NCI-H146 treated with DMSO at 0.1 percent for 48 hours (cell line): ENCODE measurements around the gene CLTRN.
"Not testable (repeated sequence)": the region's sequence is repeated elsewhere in the genome, so short reads cannot be mapped to it uniquely, and the experiment has no call there.

Experiments
- DNase-seq: peaks from one replicate; lab custom pipeline; 2025; ENCODE audit not compliant: unreplicated experiment; lab: John Stamatoyannopoulos, UW

Gene CLTRN

GRCh38 chrX:15653961-15654360 lies 10.6 kb downstream of the CLTRN start:
- DNase-seq, result no peak

GRCh38 chrX:15647510-15647909 lies 17.1 kb downstream of the CLTRN start:
- DNase-seq, result not testable (repeated sequence)

- no peak for DNase-seq
These were observed 18.1 kb downstream of the CLTRN start for GRCh38 chrX:15646543-15646942.

DNA sequence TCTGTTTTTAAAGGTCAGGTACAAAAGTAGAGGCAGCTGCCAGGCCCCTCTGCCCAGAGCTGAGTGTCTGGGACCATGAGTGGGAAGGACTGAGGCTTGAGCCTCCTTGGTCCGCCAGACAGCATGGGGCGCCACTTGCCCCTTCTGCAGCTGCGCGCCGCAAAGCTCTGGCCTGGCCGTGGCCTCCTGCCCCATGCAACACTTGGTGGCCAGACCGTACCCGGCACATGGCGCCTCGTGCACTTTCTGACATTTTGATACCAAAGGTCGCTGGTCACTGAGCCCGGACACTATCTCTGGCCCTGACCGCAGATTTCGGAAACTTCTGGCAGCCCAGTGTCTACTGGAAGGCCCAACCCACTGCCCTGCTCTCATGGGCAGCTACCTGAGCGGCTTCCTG lies 18.6 kb downstream of the CLTRN start:
- DNase-seq, result no peak

GRCh38 chrX:15645266-15645665 lies 19.3 kb downstream of the CLTRN start:
- DNase-seq, result no peak

- DNase-seq, result no peak
These were observed 20.1 kb downstream of the CLTRN start for GRCh38 chrX:15644560-15644872.

DNA sequence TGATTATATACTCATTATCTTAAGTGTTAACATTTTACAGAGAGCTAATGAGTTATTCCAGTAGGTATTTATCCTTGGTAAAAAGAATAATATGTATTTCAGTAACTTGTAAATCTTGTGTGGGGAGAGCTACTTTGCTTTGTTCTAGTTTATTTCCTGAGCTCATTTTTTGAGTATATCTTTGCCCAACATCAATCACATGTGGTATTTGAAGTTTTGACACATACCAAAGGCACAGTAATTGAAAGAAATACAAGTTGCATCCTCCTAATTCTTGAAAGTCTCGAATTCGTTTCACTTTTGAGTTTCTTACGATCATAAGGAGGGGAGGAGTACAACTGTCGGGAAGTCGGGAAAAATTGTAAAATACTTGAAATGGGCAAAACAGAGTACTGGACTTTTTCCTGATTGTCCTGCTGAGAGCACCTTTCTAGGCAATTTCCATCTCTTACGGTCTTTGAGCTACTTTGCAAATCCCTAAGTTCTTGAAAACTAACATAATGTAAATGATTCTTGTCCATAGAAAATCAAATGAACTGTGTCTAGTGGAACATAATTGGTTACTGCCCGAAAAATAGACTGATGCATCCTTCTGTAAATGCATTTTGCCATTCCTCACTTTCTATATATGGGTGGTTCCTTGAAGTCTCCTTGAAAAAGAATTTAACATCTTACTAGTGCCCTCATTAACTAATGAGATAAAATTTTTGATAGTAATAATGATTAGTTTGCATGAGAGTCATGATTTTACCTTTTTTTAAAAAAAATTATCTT lies 20.6 kb downstream of the CLTRN start:
- no peak for DNase-seq

- no peak for DNase-seq
These were observed 33.0 kb downstream of the CLTRN start for GRCh38 chrX:15631637-15632036.

DNA sequence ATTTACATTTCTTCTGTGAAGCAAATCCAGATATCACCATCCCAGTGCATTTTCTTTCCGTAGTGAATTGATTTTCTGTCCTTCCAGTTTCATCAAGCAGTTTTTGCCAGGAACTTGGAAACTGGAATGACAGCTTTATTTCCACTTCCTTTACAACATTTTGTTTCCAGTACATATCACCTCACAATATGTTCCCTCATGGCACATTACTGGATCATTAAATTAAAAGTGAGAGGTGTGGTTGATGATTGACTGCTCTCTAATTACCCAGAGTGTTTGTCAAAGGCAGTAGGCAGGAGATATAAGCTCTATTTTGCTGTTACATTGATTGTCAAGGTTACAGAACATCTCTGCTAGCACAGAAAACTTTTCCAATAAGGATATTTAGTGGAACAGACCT lies 41.6 kb downstream of the CLTRN start:
- DNase-seq, result no peak

DNA sequence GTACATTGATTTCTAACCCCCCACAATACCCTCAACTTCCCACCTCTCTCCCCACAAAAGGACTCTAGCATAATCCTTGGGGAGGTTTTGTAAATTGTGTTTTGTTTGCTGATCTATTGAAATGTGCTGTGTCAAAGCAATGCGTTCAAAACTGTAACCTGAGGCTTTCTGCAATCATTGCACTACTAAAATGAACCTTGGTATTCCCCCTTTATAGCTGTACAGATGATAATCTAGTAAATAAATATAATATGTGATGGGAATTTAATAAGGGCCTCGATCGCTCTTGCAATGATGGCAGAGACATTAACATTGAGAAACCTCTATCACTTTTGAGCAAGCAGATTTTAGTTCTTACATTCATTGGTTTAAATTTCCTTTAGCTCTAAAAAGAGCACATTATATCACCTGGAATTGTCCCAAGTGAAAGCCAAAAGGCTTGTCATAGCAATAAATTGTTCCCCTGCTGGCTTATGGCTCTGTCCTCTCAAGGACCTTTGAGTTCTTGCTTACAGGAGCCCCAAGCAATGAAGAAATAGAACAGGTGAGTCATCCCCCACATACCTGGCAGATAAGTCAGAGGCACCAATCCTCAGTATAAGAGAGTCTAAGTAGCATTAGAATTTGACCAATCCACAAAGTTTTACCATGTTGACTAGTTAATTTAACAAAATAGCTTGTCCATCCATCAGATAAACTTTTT lies 45.4 kb downstream of the CLTRN start:
- DNase-seq, result no peak

GRCh38 chrX:15617111-15617510 lies 47.5 kb downstream of the CLTRN start:
- DNase-seq, result no peak

GRCh38 chrX:15616531-15616930 lies 48.1 kb downstream of the CLTRN start:
- no peak for DNase-seq

DNA sequence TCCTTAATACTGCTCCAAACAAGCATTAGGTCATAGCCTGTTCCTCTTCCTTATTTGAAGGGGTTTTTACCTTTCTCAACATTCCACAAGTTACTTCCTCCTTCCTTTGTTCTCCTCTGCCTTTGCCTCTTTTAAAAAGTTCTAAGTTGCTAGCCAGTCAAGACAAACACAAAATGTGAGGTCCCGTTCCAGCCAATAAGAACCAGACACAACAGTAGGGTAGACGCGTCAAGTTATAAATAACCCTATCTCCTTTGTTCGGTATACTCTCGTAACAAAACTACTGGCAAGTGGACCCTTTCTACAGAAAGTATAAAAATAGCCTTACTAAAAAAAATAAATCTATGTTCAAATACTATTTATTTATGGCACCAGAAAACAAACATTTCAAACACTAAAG lies 57.5 kb downstream of the CLTRN start:
- DNase-seq, result no peak

- no peak for DNase-seq
These were observed 58.5 kb downstream of the CLTRN start for GRCh38 chrX:15606136-15606535.

- no peak for DNase-seq
These were observed 59.4 kb downstream of the CLTRN start for GRCh38 chrX:15605226-15605625.

- DNase-seq, result no peak
These were observed 61.8 kb downstream of the CLTRN start for GRCh38 chrX:15602761-15603160.

GRCh38 chrX:15601932-15602331 lies 62.7 kb downstream of the CLTRN start:
- no peak for DNase-seq

DNA sequence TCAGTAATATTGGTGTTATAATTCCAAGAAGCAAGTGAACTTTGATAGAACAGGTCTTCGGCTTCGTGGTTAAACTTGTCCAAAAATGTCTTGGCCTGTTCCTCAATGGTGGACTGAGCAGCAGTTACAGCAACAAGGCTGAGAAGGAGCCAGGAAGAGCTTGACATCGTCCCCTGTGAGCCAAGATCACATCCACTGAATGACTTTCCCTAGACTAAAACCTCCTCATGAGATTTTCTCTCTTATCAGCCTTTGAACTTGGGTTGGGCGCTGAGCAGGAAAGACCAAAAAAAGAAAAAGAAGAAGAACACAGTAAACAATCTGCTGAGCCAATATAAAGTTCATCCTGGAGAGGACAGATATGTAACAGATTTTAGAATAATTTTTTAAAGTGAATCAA lies 63.9 kb downstream of the CLTRN start, which contains the start of gene ACE2:
TSS of gene ACE2 (minus strand) at position 216 of the 400 bp plus-strand sequence. CDS start at position 167, 49 bp downstream.
- no peak for DNase-seq

GRCh38 chrX:15600049-15600448 lies 64.6 kb downstream of the CLTRN start:
- DNase-seq, result no peak

GRCh38 chrX:15599461-15599860 lies 65.1 kb downstream of the CLTRN start:
- DNase-seq, result no peak

- DNase-seq, result no peak
These were observed 66.6 kb downstream of the CLTRN start for GRCh38 chrX:15598026-15598425.

DNA sequence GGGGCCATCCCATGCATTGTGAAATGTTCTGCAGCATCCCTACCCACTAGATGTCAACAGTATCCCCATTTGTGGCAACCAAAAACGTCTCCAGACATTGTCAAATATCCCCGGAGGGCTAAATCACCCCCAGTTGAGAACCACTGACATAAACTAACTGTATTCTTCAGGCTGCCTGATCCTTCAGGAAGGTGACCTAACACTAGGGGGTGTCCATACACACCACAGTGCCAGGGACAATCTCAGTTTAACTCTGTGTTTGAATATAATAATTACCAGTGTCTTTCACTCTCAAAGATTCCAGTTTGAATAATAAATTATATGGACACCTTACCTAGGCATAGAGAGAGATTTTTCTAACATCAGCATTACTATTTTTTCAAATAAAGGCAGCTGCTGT lies 70.2 kb downstream of the CLTRN start:
- no peak for DNase-seq
